ENCODE measurements around the gene KAT6B. TPM values are rescaled to one million over a fixed set of nuclear protein-coding genes. Genes with fewer than 3 reads are reported as not detected.

Gene KAT6B
- total and polyA plus RNA-seq, 7 donors, result 2.1 to 21.3 (median 16.9) TPM

GRCh38 chr10:74824900-74825370 lies 1.5 kb upstream of the KAT6B start:
- WGBS, 3 donors, result 0 to 2% (median 1%) methylated on average over 43 of the region's 43 CpGs
- no peak for ATAC-seq
- Histone ChIP-seq H3K36me3 (ENCODE audit: insufficient read depth in 1 of 2, low read depth in 1 of 2) (no peaks in the 10 kb centered on the region), H3K27ac (peak overlapping the region; percentile 88), H3K9me3 (no peaks in the 10 kb centered on the region), H3K4me3 (peak overlapping the region; percentile 95), H3K27me3 (ENCODE audit: insufficient read depth in 3 of 3, low read length in 2 of 3) (no peaks in the 10 kb centered on the region), H3K4me1 (peaks cover 48% of the 10 kb centered on the region)
- intact Hi-C loops (cut with DNase I), result loop anchor here in 1 of 2 donors (5.0 to 10.0 kb wide), 3 partner anchors 162 to 410 kb away; partner anchors contain the start of gene COMTD1
- TF ChIP-seq CTCF (IDR thresholded peaks at IDR 0.05), result no peak
- DNase-seq, result peak; percentile 49 to 75

GRCh38 chr10:74825371-74826141 lies 844 bp upstream of the KAT6B start:
- H3K4me1 ChIP-seq, result peaks cover 48% of the 10 kb centered on the region
- H3K4me3 ChIP-seq, result peak overlapping the region; percentile 95
- 0 to 1% (median 0%) methylated on average over 42 to 89 of the region's 89 CpGs for WGBS, 3 donors
- H3K36me3 ChIP-seq (ENCODE audit: insufficient read depth in 1 of 2, low read depth in 1 of 2), result no peaks in the 10 kb centered on the region
- ATAC-seq (peak; percentile 32 to 50 (median 38)), DNase-seq (no peak)
- peak overlapping the region; percentile 88 for H3K27ac ChIP-seq
- no peak for TF ChIP-seq CTCF (IDR thresholded peaks at IDR 0.05)
- no peaks in the 10 kb centered on the region for H3K9me3 ChIP-seq
- H3K27me3 ChIP-seq (ENCODE audit: insufficient read depth in 3 of 3, low read length in 2 of 3), result no peaks in the 10 kb centered on the region
- intact Hi-C loops (cut with DNase I), result loop anchor here in 1 of 2 donors (5.0 to 10.0 kb wide), 2 partner anchors 162 to 409 kb away; partner anchors contain the start of gene COMTD1

GRCh38 chr10:74827045-74827441 lies 643 bp downstream of the KAT6B start:
- no peaks in the 10 kb centered on the region for H3K36me3 ChIP-seq (ENCODE audit: insufficient read depth in 1 of 2, low read depth in 1 of 2)
- no peaks in the 10 kb centered on the region for H3K27me3 ChIP-seq (ENCODE audit: insufficient read depth in 3 of 3, low read length in 2 of 3)
- WGBS, 3 donors, result 8 to 11% (median 9%) methylated on average over 14 to 17 of the region's 17 CpGs
- TF ChIP-seq CTCF (IDR thresholded peaks at IDR 0.05), result no peak
- DNase-seq (no peak), ATAC-seq (no peak)
- H3K4me3 ChIP-seq, result peak overlapping the region; percentile 82
- intact Hi-C loops (cut with DNase I), result loop anchor here in 1 of 2 donors (5.0 to 10.0 kb wide), 2 partner anchors 160 to 408 kb away; partner anchors contain the start of gene COMTD1
- peak overlapping the region; percentile 34 for H3K27ac ChIP-seq
- H3K9me3 ChIP-seq, result no peaks in the 10 kb centered on the region
- peaks cover 48% of the 10 kb centered on the region for H3K4me1 ChIP-seq

- DNase-seq (no peak), ATAC-seq (no peak)
- H3K27me3 ChIP-seq (ENCODE audit: insufficient read depth in 3 of 3, low read length in 2 of 3), result no peaks in the 10 kb centered on the region
- TF ChIP-seq CTCF (IDR thresholded peaks at IDR 0.05), result no peak
- 78 to 83% (median 78%) methylated on average over 7 of the region's 7 CpGs for WGBS, 3 donors
- peak overlapping the region; percentile 82 for H3K4me3 ChIP-seq
- no peaks in the 10 kb centered on the region for H3K9me3 ChIP-seq
- no peaks in the 10 kb centered on the region for H3K36me3 ChIP-seq (ENCODE audit: insufficient read depth in 1 of 2, low read depth in 1 of 2)
- intact Hi-C loops (cut with DNase I), result loop anchor here in 1 of 2 donors (5.0 to 10.0 kb wide), 2 partner anchors 160 to 407 kb away; partner anchors contain the start of gene COMTD1
- H3K4me1 ChIP-seq, result peaks cover 46% of the 10 kb centered on the region
- H3K27ac ChIP-seq, result peak overlapping the region; percentile 34
Observed at GRCh38 chr10:74827694-74828093, 1.3 kb downstream of the KAT6B start.
